ENCODE data around the gene PHTF2.

The PHTF2 gene

GRCh38 chr7:77910124-77910523, 111.6 kb downstream of the PHTF2 start:
- Histone ChIP-seq H3K4me3 (ENCODE audit: low read depth in 1 of 2, low read length in 2 of 2) (no peak overlapping the region), H3K9me3 (ENCODE audit: low read length) (no peaks in the 10 kb centered on the region), H3K27ac (ENCODE audit: low read depth, low read length) (no peak overlapping the region), H3K4me1 (ENCODE audit: insufficient read depth, low read length) (no peaks in the 10 kb centered on the region), H3K27me3 (ENCODE audit: control insufficient read depth in 1 of 2, insufficient read depth in 2 of 2, low read length in 2 of 2) (no peaks in the 10 kb centered on the region), H3K9ac (ENCODE audit: low read length) (no peak overlapping the region), H3K36me3 (ENCODE audit: insufficient read depth, low read length) (no peaks in the 10 kb centered on the region)

GRCh38 chr7:77912293-77912692, 113.7 kb downstream of the PHTF2 start:
- no peaks in the 10 kb centered on the region for H3K36me3 ChIP-seq (ENCODE audit: insufficient read depth, low read length)
- no peak overlapping the region for H3K27ac ChIP-seq (ENCODE audit: low read depth, low read length)
- no peaks in the 10 kb centered on the region for H3K27me3 ChIP-seq (ENCODE audit: control insufficient read depth in 1 of 2, insufficient read depth in 2 of 2, low read length in 2 of 2)
- no peak overlapping the region for H3K9ac ChIP-seq (ENCODE audit: low read length)
- H3K4me1 ChIP-seq (ENCODE audit: insufficient read depth, low read length): no peaks in the 10 kb centered on the region
- H3K4me3 ChIP-seq (ENCODE audit: low read depth in 1 of 2, low read length in 2 of 2): no peak overlapping the region
- no peaks in the 10 kb centered on the region for H3K9me3 ChIP-seq (ENCODE audit: low read length)

GRCh38 chr7:77913977-77914607, 115.5 kb downstream of the PHTF2 start:
- H3K36me3 ChIP-seq (ENCODE audit: insufficient read depth, low read length): no peaks in the 10 kb centered on the region
- H3K27ac ChIP-seq (ENCODE audit: low read depth, low read length): no peak overlapping the region
- H3K9me3 ChIP-seq (ENCODE audit: low read length): no peaks in the 10 kb centered on the region
- H3K4me1 ChIP-seq (ENCODE audit: insufficient read depth, low read length): no peaks in the 10 kb centered on the region
- no peak overlapping the region for H3K4me3 ChIP-seq (ENCODE audit: low read depth in 1 of 2, low read length in 2 of 2)
- H3K9ac ChIP-seq (ENCODE audit: low read length): no peak overlapping the region
- no peaks in the 10 kb centered on the region for H3K27me3 ChIP-seq (ENCODE audit: control insufficient read depth in 1 of 2, insufficient read depth in 2 of 2, low read length in 2 of 2)

GRCh38 chr7:77917500-77918262, 119.1 kb downstream of the PHTF2 start:
- Histone ChIP-seq H3K4me1 (ENCODE audit: insufficient read depth, low read length) (no peaks in the 10 kb centered on the region), H3K9ac (ENCODE audit: low read length) (no peak overlapping the region), H3K9me3 (ENCODE audit: low read length) (no peaks in the 10 kb centered on the region), H3K36me3 (ENCODE audit: insufficient read depth, low read length) (no peaks in the 10 kb centered on the region), H3K27ac (ENCODE audit: low read depth, low read length) (no peak overlapping the region), H3K27me3 (ENCODE audit: control insufficient read depth in 1 of 2, insufficient read depth in 2 of 2, low read length in 2 of 2) (no peaks in the 10 kb centered on the region), H3K4me3 (ENCODE audit: low read depth in 1 of 2, low read length in 2 of 2) (no peak overlapping the region)

- Histone ChIP-seq H3K9ac (ENCODE audit: low read length) (no peak overlapping the region), H3K27ac (ENCODE audit: low read depth, low read length) (no peak overlapping the region), H3K36me3 (ENCODE audit: insufficient read depth, low read length) (no peaks in the 10 kb centered on the region), H3K4me1 (ENCODE audit: insufficient read depth, low read length) (no peaks in the 10 kb centered on the region), H3K9me3 (ENCODE audit: low read length) (no peaks in the 10 kb centered on the region), H3K4me3 (ENCODE audit: low read depth in 1 of 2, low read length in 2 of 2) (no peak overlapping the region), H3K27me3 (ENCODE audit: control insufficient read depth in 1 of 2, insufficient read depth in 2 of 2, low read length in 2 of 2) (no peaks in the 10 kb centered on the region)
Measured at GRCh38 chr7:77918676-77919075, 120.1 kb downstream of the PHTF2 start.

- H3K4me1 ChIP-seq (ENCODE audit: insufficient read depth, low read length): no peaks in the 10 kb centered on the region
- no peaks in the 10 kb centered on the region for H3K36me3 ChIP-seq (ENCODE audit: insufficient read depth, low read length)
- no peak overlapping the region for H3K4me3 ChIP-seq (ENCODE audit: low read depth in 1 of 2, low read length in 2 of 2)
- H3K9me3 ChIP-seq (ENCODE audit: low read length): no peaks in the 10 kb centered on the region
- no peaks in the 10 kb centered on the region for H3K27me3 ChIP-seq (ENCODE audit: control insufficient read depth in 1 of 2, insufficient read depth in 2 of 2, low read length in 2 of 2)
- H3K9ac ChIP-seq (ENCODE audit: low read length): no peak overlapping the region
- no peak overlapping the region for H3K27ac ChIP-seq (ENCODE audit: low read depth, low read length)
Measured at GRCh38 chr7:77923419-77923818, 124.8 kb downstream of the PHTF2 start.

GRCh38 chr7:77930496-77930895, 131.9 kb downstream of the PHTF2 start:
- Histone ChIP-seq H3K4me1 (ENCODE audit: insufficient read depth, low read length) (no peaks in the 10 kb centered on the region), H3K27me3 (ENCODE audit: control insufficient read depth in 1 of 2, insufficient read depth in 2 of 2, low read length in 2 of 2) (no peaks in the 10 kb centered on the region), H3K9me3 (ENCODE audit: low read length) (no peaks in the 10 kb centered on the region), H3K36me3 (ENCODE audit: insufficient read depth, low read length) (no peaks in the 10 kb centered on the region), H3K9ac (ENCODE audit: low read length) (no peak overlapping the region), H3K27ac (ENCODE audit: low read depth, low read length) (no peak overlapping the region), H3K4me3 (ENCODE audit: low read depth in 1 of 2, low read length in 2 of 2) (no peak overlapping the region)

- no peaks in the 10 kb centered on the region for H3K9me3 ChIP-seq (ENCODE audit: low read length)
- no peaks in the 10 kb centered on the region for H3K36me3 ChIP-seq (ENCODE audit: insufficient read depth, low read length)
- H3K4me1 ChIP-seq (ENCODE audit: insufficient read depth, low read length): no peaks in the 10 kb centered on the region
- H3K9ac ChIP-seq (ENCODE audit: low read length): no peak overlapping the region
- no peaks in the 10 kb centered on the region for H3K27me3 ChIP-seq (ENCODE audit: control insufficient read depth in 1 of 2, insufficient read depth in 2 of 2, low read length in 2 of 2)
- no peak overlapping the region for H3K27ac ChIP-seq (ENCODE audit: low read depth, low read length)
- no peak overlapping the region for H3K4me3 ChIP-seq (ENCODE audit: low read depth in 1 of 2, low read length in 2 of 2)
Measured at GRCh38 chr7:77931841-77932240, 133.3 kb downstream of the PHTF2 start.

- no peaks in the 10 kb centered on the region for H3K27me3 ChIP-seq (ENCODE audit: control insufficient read depth in 1 of 2, insufficient read depth in 2 of 2, low read length in 2 of 2)
- H3K4me1 ChIP-seq (ENCODE audit: insufficient read depth, low read length): no peaks in the 10 kb centered on the region
- H3K27ac ChIP-seq (ENCODE audit: low read depth, low read length): no peak overlapping the region
- no peaks in the 10 kb centered on the region for H3K9me3 ChIP-seq (ENCODE audit: low read length)
- no peak overlapping the region for H3K9ac ChIP-seq (ENCODE audit: low read length)
- no peaks in the 10 kb centered on the region for H3K36me3 ChIP-seq (ENCODE audit: insufficient read depth, low read length)
- no peak overlapping the region for H3K4me3 ChIP-seq (ENCODE audit: low read depth in 1 of 2, low read length in 2 of 2)
Measured at GRCh38 chr7:77933394-77933793, 134.8 kb downstream of the PHTF2 start.

- H3K9ac ChIP-seq (ENCODE audit: low read length): no peak overlapping the region
- H3K36me3 ChIP-seq (ENCODE audit: insufficient read depth, low read length): no peaks in the 10 kb centered on the region
- no peaks in the 10 kb centered on the region for H3K9me3 ChIP-seq (ENCODE audit: low read length)
- H3K4me3 ChIP-seq (ENCODE audit: low read depth in 1 of 2, low read length in 2 of 2): no peak overlapping the region
- no peaks in the 10 kb centered on the region for H3K4me1 ChIP-seq (ENCODE audit: insufficient read depth, low read length)
- H3K27ac ChIP-seq (ENCODE audit: low read depth, low read length): no peak overlapping the region
- no peaks in the 10 kb centered on the region for H3K27me3 ChIP-seq (ENCODE audit: control insufficient read depth in 1 of 2, insufficient read depth in 2 of 2, low read length in 2 of 2)
Measured at GRCh38 chr7:77935652-77936348, 137.2 kb downstream of the PHTF2 start.

- Histone ChIP-seq H3K27me3 (ENCODE audit: control insufficient read depth in 1 of 2, insufficient read depth in 2 of 2, low read length in 2 of 2) (no peaks in the 10 kb centered on the region), H3K36me3 (ENCODE audit: insufficient read depth, low read length) (no peaks in the 10 kb centered on the region), H3K4me1 (ENCODE audit: insufficient read depth, low read length) (no peaks in the 10 kb centered on the region), H3K9ac (ENCODE audit: low read length) (no peak overlapping the region), H3K4me3 (ENCODE audit: low read depth in 1 of 2, low read length in 2 of 2) (no peak overlapping the region), H3K27ac (ENCODE audit: low read depth, low read length) (no peak overlapping the region), H3K9me3 (ENCODE audit: low read length) (no peaks in the 10 kb centered on the region)
Measured at GRCh38 chr7:77940647-77941046, 142.1 kb downstream of the PHTF2 start.

Measured in muscle layer of colon (tissue), 2 donors.